ENCODE data around the gene CHST13. TPM values are rescaled to one million over a fixed set of nuclear protein-coding genes. Genes with fewer than 3 reads are reported as not detected.

CHST13 gene
- total RNA-seq, 4 donors from 2014 or later: 0.32 TPM; not detected in 3

DNA sequence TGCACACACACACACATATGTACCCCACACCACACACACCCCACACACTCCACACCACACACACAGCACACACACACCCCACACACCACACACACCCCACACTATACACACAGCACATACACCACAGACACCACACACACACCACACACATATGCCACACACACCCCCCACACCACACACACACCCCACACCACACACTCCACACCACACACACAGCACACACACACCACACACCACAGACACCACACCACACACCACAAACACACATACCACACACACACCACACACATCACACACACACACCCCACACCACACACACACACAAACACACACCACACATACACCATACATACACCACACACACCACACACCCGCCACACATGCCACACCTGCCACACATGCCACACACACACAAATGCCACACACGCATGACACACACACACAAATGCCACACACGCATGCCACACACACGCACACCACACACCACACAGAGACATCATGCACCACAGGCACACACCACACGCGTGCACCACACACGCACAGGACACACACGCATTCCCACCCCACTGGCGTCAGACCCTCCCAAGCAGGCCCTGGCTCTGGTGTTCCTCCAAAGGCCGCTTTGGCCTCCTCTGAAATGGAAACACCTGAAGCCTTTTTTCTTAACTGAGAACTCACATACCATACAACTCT is 15.7 kb downstream of the CHST13 start:
- DNase-seq (ENCODE audit: low spot score in 2 of 2): peak in 1 of 2 donors; percentile 32
- 88 to 94% methylated on average over 10 of the region's 10 CpGs for WGBS, 2 donors
- intact Hi-C loops (cut with DNase I; ENCODE audit: low total_unique reads): no loop called here
- H3K4me3 ChIP-seq (ENCODE audit: low read depth, poor library complexity, severe bottlenecking): no peak overlapping the region
- TF ChIP-seq CTCF (IDR thresholded peaks at IDR 0.05) (no peak), POLR2A (IDR thresholded peaks at IDR 0.05) (no peak)

- no peak overlapping the region for H3K4me3 ChIP-seq (ENCODE audit: low read depth, poor library complexity, severe bottlenecking)
- DNase-seq (ENCODE audit: low spot score in 2 of 2): peak in 1 of 2 donors; percentile 83
- no peak for TF ChIP-seq POLR2A (IDR thresholded peaks at IDR 0.05)
- no peak for TF ChIP-seq CTCF (IDR thresholded peaks at IDR 0.05)
- intact Hi-C loops (cut with DNase I; ENCODE audit: low total_unique reads): no loop called here
- 7 to 15% methylated on average over 9 of the region's 9 CpGs for WGBS, 2 donors
Measured at GRCh38 chr3:126540342-126540849, 16.4 kb downstream of the CHST13 start.

DNA sequence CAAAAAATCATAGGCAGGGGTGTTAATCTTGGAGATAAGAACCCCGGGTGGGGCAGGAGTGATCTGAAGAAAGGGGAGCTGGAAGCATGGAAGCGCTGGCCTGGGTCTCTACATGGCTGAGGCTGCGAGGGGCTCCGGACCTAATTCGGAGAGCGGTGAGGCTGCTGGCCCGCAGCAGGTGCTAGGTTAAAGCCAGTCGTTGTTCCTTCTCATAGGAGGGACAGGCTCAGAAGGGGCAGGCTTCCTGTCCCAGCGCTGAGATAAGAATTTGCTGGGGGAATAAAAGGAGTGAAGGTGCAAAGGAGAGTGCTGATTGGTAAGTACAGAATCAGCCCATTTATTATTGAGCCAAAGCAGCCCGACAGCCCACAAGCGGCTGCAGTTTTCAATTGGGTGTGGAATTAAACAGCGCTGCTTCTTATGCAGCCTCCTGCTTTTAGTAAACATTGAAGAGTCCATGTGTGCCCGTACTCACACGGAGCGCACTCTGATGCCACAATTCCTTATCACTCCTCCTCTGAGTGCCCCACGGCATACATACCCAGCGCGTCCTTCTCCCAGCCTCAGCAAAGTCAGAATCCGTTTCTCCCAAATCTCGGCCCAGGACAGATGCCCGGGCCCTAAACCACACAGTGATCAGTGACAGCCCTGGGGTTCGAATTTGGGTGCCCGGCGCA is 17.1 kb downstream of the CHST13 start:
- intact Hi-C loops (cut with DNase I; ENCODE audit: low total_unique reads): no loop called here
- WGBS, 2 donors: 63 to 70% methylated on average over 23 to 24 of the region's 24 CpGs
- no peak overlapping the region for H3K4me3 ChIP-seq (ENCODE audit: low read depth, poor library complexity, severe bottlenecking)
- TF ChIP-seq CTCF (IDR thresholded peaks at IDR 0.05) (no peak), POLR2A (IDR thresholded peaks at IDR 0.05) (no peak)
- peak in 1 of 2 donors; percentile 80 for DNase-seq (ENCODE audit: low spot score in 2 of 2)

DNA sequence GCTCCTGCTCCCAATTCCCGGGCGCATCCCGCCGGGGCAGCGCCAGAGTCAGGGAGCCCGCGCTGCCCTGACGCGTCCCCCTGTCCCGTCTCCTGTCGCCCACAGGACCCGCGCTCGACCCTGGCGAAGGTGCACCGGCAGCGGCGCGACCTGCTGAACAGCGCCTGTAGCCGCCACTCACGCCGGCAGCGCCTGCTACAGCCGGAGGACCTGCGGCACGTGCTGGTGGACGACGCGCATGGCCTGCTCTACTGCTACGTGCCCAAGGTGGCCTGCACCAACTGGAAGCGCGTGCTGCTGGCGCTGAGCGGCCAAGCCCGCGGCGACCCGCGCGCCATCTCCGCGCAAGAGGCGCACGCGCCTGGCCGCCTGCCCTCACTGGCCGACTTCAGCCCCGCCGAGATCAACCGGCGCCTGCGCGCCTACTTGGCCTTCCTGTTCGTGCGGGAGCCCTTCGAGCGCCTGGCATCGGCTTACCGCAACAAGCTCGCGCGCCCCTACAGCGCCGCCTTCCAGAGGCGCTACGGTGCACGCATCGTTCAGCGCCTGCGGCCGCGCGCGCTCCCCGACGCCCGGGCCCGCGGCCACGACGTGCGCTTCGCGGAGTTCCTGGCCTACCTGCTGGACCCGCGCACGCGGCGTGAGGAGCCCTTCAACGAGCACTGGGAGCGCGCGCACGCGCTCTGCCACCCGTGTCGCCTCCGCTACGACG is 17.8 kb downstream of the CHST13 start:
- intact Hi-C loops (cut with DNase I; ENCODE audit: low total_unique reads): no loop called here
- TF ChIP-seq POLR2A (IDR thresholded peaks at IDR 0.05) (no peak), CTCF (IDR thresholded peaks at IDR 0.05) (no peak)
- DNase-seq (ENCODE audit: low spot score in 2 of 2): peak in 1 of 2 donors; percentile 69

GRCh38 chr3:126542340-126543241 is 18.6 kb downstream of the CHST13 start:
- DNase-seq (ENCODE audit: low spot score in 2 of 2): peak in 1 of 2 donors; percentile 83
- WGBS, 2 donors: 85% methylated on average over 36 to 49 of the region's 57 CpGs
- intact Hi-C loops (cut with DNase I; ENCODE audit: low total_unique reads): no loop called here
- no peak overlapping the region for H3K4me3 ChIP-seq (ENCODE audit: low read depth, poor library complexity, severe bottlenecking)
- TF ChIP-seq POLR2A (IDR thresholded peaks at IDR 0.05): no peak
- TF ChIP-seq CTCF (IDR thresholded peaks at IDR 0.05): no peak

More for the DNA sequence above, 17.8 kb downstream of the CHST13 start:
- WGBS, 2 donors: 53% methylated on average over 89 of the region's 101 CpGs; no CpG with 5 or more reads in 1 of the 2 donors
- H3K4me3 ChIP-seq (ENCODE audit: low read depth, poor library complexity, severe bottlenecking): no peak overlapping the region

All from lower leg skin (tissue), 4 donors.